HG03095 (cell line): ENCODE data around the gene PIPOX.

Experiments
- ATAC-seq: cut with Tn5 transposase; IDR thresholded peaks from one replicate; pipeline ENCODE4 v1.9.1; 2021; ENCODE audit warnings: moderate library complexity; ENCODE audit not compliant: unreplicated experiment

PIPOX gene, protein sequence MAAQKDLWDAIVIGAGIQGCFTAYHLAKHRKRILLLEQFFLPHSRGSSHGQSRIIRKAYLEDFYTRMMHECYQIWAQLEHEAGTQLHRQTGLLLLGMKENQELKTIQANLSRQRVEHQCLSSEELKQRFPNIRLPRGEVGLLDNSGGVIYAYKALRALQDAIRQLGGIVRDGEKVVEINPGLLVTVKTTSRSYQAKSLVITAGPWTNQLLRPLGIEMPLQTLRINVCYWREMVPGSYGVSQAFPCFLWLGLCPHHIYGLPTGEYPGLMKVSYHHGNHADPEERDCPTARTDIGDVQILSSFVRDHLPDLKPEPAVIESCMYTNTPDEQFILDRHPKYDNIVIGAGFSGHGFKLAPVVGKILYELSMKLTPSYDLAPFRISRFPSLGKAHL

DNA sequence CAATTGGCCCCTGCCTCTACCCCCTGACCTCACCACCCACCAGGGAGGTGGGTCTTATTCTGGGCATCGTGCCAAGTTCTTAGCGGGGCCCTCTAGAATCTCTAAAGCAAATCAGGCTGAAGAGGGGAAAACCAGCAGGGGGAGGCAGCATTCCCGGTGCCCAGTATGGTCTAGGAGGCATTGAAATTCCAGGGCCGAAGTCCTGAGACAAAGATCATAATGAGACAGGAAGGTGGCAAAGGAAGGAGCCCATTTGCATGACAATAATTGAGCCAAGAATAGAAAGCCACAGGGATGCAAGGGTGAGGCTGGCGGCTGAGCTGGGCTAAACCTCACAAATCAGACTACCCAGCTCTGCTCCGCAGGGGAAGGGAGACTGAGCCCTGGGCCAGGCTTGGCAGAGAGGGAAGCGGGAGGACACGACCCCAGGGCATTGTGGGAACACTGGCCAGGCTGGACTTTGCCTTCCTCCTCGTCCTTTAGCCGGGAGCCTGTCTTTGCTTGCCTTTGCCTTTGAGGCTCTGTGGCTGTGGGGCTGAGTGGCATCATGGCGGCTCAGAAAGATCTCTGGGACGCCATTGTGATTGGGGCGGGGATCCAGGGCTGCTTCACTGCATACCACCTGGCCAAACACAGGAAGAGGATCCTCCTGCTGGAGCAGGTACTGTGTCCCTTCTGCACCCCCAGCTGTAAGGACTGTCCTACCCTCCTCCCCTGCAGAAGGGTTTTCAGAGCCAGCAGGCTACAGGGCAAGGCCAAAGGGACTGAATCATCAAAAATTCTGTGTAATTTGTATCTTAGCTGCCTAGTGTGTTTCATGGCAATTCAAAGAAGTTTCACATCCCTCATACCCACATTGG, at the start of gene PIPOX:
PIPOX (plus strand) TSS at position 463 of the 860 bp plus-strand sequence; CDS start at position 548, 85 bp downstream.
- no peak for ATAC-seq

DNA sequence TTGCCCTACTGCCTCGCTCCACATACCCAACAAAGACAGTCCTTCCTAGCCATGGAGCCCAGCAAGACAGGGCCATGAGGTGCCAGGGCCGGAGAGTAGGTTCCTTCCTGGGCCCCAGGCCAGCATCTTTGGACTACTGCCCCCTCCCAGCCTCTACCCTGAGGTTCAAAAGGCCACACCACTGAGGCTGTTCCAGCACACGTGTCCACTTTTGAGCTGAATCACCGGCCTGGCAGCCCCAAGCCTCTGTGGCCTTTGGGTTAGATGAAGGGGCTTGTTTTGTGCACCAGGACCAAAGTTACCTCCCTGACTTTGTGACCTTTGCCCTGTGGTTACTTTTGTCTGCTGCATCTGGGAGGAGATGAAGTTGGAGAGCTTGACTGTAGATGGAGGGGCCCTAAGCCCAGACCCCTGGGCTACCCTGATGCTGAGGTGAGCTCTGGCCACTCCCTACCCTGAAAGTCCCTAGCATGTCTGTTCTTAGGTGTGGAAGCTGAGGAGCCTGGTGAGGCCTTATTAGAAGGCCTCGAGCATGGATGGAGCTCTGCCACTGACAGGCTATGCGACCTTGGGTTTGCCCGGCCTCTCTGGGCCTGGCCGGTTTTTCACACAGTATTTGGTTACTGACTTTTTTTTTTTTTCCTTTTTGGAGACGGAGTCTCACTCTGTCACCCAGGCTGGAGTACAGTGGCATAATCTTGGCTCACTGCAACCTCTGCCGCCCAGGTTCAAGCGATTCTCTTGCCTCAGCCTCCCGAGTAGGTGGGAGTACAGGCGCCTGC, 49.1 kb upstream of the PIPOX start:
- ATAC-seq: no peak

DNA sequence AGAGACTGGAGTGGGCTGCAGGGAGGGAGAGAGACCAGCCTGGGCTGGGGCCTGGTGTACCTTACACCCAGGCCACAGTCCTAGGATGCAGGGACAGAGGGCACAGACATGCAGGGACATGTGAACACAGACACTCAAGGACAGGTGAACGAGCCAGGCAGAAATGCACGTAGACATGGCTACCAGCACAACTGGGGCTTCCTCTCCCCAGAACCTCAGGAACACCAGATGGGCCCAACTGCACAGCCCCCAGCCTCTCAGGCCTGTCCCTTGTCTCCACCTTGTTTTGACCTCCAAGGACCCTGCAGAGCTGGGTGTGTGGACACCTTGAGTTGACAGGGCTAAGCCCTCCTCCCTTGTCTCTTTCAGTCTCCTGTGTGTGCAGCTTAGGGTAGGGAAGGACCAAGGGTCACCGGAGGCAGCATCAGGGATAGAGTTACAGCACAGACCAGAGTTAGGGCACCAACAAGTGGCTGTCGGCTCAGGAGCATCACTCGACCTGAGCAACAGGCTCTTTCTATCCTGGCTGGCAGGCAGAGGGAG, 46.3 kb upstream of the PIPOX start:
- ATAC-seq: no peak

DNA sequence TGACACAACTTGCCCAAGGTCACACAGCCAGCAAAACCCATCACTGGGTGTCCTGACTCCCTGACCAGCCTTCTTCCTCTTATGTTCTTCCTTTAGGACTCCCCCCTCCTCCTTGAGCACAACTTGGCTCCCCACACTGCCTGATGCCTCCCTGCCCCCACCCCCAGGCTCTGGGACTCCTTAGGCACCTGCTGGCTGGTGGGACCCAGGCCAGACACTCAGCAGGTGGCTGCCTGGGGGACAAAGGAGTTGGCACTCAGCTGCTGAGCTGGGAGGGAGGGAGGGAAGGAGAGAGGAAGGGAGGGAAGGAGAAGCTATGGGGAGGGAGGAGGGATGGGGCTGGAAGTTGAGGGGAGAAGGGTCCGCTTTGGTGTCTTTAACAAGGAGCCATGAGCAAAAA, 45.1 kb upstream of the PIPOX start:
- ATAC-seq: no peak

DNA sequence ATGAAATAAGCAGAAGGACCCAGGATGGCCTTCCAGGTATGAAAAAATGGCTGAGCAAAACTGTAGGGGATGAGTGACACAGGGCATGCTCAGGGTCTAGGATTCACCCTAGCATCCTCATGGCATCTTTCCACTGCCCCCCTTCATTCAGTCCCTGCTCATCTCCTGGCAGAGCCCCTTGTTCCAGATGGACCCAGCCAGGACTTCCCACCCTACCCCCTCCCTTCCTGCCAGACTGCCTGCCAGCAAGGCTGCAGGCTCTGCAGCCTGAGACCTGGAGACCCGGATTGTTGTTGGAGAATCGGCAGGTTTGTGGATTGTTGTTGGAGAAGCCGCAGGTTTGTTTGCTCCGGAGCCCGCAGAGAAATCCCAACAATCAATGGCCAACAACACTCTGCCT, 43.7 kb upstream of the PIPOX start:
- no peak for ATAC-seq

DNA sequence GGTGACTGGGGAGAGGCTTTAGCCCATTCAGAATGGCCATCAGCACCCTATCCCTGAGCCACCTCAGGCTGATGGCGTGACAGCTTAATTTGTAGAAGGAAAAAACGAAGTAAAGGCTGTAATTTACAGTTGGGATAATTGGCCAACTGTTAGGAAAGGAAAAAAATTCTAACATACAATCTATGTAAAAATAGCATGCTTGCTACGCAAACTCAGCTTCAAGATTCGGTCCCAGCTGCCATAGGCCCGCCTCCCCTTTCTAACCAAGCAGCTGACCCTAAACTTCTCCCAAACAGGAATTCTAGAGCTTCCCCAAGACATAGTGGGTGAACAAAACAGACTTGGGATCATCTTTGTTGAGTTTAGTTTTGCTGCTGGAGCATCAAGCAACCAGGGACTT, 42.0 kb upstream of the PIPOX start:
- no peak for ATAC-seq

DNA sequence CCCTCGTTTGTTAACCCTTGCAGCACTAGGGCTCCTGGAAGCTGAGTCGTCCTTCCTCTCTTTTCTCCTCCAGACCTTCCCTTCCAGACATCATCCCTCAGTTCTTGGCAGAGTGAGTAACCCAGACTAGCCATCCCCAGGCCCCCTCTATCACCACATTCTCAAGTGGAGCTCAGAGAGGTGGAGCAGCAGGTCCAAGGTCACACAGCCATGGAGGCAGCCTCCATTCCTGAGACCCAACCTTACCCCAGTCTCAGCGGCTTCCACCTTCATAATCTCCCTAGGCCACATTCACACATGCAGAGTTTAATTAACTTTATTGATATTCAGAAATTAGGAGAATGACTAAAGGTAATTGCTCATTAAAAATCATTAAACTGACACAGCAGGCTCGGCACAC, 40.1 kb upstream of the PIPOX start:
- ATAC-seq: no peak

DNA sequence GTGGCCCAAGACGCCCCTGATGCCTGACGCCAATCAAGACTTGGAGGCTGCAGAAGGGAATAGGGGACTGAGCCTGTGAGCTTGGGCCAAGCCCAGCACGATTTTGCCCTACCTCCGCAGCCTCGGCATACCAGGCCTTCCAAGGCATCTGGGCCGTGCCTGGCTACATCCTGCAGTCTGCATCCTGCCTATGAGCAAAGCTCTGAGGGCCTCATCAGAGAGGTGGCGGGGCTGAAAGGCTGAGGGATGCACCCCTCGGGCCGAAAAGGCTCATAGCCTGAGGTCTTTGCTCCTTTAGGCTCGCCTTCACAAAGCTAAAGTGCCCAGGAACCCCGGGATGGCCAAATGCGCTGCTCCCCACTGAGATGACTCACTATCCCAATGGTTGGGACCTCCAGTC, 39.7 kb upstream of the PIPOX start:
- ATAC-seq: no peak

DNA sequence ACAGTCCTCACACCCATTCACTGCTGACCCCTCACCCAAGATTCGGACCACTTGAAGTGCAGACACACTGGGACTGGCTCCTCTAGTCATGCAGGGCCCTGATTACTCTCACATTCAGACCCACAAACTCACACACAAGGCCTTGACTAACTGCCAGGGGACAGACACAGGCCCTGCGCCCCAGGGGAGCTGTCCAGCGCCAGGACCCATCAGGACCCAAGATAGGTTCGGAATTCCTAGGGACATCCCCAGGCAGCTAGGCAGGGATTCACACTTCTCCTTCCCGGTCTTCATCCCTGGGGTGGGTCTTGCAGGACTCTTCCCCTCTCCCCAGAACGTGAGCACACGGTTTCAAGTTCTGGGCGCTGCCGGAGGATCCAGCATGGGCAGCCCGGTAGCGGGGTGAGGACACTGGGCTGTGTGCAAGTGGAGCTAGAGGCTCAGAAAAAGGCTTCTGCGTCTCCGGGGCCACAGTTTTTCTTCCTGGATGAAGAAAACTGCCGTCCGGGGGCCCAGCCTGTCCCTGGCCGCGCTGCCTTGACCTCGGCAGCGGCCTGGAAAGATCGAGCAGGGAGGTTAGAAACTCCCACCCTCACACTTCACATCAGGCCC, 38.8 kb upstream of the PIPOX start:
- no peak for ATAC-seq

DNA sequence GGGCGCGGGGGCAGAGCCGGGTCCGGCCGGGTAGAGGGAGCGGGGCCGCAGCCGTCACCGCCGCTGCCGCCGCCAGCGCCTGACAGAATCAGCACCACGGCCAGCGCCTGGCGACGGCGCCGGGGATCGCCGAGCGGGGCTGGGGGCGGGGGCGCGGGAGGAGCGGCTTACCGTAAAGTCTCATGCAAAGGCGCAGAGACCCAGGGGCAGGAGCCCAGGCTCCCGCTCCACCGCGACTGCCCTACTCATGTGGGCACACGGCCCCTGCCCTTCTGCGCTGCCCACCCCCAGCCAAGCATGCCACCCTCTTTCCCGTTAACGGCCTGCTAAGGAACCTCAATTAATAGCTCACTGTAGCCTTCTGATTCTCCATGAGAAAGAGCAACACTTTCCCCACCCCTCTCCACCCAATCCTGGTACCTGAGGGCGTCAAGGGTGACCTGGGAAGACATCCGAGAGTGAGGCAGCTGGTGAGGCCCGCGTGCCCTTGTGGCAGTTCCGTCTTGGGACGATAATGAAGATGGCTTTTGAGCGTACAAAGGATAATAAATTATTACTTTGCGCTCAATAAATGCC, 36.9 kb upstream of the PIPOX start, which contains the start of gene SEZ6:
SEZ6 (minus strand) TSS at position 98 of the 576 bp plus-strand sequence. CDS start 164 bp downstream, outside the sequence.
- no peak for ATAC-seq

DNA sequence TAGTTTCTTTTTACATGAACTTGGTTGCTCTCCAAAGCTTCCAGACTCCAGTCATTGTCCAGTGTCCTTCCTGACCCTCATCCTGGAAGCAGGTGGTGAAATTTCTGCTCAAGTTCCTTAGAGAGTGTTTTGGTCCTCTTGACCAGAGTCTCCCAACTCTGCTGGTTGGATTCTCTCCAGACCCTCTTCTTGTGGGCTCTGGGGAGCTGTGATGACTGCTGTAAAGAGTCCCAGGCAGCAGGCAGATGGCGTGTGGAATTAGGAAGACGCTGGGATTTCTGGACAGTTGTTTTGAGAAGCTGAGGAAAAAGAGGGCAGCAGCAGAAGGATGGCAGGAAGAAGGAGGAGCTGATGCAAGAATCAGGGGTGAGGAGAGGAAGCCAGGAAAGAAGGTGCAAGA, 35.5 kb upstream of the PIPOX start:
- ATAC-seq: no peak

DNA sequence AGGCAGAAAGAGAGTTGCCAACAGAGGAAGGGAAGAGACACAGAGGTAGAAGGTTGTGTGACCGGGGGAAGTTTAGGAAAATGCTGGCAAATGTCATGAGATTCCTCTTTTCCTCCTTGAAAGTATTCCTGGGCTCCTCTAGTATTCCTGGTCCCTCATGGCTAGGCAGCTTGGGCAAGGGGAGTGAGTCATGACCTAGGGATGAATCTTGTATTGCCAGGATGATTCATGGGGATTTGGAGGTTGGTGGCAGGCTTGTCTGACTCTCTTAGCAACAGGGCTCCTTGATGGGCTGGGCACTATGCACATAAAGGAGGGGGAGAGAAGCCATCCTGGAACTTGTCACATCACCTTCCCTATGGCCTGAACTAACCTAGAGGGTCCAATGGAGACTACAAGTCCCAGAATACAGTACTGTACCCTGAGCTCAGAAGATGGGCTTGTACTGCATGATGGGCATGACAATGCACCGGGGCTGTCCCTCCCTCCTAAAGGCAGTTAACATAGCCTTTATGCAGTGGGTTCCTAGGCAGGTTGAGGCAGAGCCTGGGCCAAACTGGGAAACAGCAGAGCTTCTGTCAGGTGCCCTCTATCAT, 35.0 kb upstream of the PIPOX start:
- ATAC-seq: no peak

DNA sequence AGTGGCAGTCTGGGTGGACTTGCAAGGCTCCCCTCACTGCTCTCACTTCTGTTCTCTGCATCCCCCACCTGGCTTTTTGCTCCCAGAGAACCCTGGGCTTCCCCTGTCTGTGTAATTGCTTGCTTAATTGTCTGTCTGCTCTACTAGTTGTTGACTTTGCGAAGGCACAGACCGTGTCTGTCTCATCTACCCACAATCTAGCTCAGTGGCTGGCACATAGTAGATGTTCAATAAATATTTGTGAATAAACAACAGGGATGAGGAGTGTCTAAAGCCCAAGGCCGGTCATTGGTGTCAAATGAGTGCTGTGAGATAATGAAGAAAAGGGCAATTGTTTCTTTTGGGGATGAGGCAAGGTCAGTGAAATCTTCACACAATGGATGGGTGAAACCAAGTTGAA, 34.4 kb upstream of the PIPOX start:
- ATAC-seq: no peak

DNA sequence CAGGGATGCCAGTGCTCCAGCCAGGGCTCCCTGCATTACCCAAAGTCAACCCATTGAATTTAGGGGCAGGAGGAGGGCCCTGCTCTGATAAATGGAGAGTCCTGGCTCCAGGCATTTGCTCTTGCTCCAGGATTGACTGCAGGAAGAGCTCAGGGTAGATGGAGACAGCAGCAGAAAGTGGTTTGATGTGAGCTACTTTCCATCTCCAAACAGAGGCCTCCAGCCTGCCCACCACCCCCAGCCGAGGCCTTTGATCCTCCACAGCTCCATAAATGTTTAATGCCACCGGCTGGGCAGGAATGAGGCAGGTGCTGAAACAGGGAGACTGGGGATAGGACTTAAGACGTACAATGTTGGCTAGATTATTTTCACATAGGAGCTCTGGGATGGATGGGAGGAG, 32.8 kb upstream of the PIPOX start:
- no peak for ATAC-seq

DNA sequence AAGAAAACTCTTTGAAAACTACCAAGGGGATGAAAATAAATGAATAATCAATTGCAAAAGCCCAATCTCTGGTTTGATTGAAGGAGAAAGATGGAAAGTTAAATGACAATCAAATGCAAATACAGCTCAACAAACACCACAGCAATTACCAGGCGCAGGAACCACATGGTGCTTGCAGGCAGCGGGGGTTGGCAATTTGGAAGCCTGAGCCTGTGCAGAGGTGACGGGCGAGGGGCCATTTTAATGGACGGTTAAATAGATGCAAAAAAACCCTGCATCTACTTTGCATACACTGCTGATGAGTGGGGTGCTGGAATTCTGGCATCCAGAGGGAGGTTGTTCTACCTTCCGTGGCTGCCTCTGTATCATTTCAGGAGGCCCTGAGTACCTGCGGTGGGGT, 32.4 kb upstream of the PIPOX start:
- no peak for ATAC-seq

DNA sequence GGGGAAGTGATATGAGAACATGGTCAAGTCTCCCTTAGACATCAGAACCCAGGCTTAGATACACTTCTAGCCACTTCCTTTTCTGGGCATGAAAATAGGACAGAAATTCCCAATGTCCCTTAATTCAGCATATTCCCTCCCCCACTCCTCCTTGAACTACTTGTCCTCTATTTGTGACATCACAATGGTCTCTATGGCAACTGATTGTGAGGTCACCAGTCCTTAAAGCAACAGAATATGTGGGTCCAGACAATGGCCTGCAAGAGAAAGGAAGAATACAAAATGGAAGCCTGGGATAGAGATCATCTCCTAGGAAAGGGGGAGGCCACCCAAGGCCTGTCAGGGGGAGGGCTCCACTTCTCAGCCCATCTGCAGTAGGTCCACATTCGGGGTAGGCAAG, 30.4 kb upstream of the PIPOX start:
- no peak for ATAC-seq

DNA sequence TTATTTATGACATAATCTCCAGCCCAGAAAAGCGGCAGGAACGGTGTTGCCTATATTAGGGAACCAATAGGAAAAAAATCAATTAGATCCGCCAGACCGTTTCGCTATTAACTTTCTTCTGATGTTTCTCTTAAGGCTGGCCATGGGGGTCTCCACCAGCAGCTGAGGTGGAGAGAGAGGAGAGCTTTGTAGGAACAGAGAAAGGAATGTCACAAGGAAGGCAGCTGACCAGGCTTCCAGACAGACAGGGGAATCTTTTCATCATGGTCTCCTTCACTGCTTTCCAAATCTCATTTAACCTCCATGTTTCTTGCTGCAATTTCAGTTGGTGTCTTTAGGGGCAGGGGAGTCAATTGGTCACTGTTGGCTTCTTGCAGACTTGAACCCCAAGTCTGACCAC, 28.2 kb upstream of the PIPOX start:
- no peak for ATAC-seq

DNA sequence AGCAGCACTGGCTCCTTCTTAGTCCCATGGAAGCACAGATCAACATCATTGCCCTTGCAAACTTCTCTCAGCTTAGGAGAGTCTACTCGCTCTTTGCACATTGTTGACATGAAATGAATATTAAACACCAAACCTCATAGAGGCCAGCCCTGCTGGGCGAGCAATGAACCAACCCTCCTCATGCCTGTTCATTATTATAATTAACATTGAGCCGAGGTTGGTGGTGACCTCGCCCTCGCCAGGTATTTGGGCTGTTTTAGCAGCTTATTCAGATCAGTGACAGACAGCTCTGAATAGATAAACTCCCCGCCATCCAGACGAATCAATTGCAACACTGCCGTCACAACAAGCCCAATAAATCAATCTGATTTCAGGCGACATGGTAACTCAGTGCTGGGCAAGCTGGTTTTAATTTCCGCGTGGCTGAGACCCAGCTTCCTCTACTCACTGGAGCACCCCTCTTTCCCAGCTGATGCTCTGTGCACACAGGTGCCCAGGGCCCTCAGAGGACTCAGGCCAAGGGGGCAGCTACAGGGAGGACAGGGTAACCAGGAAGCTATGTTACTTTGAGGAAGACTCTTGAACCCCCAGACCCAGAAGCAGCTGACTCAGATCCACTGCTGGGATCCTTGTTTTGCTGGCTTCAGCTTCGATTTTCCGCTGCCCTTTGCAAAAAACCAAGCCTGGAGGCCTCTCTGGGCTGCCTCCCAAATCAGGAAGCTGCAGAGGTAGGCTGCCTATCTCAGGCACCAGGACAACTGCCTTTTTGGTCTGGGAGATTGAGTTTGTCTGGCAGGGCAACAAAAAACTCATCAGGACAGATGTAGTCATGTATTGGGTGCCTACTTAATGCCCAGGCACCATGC, 26.4 kb upstream of the PIPOX start:
- ATAC-seq: no peak
